Cardiac muscle cell (in vitro differentiated cells and primary cell): ENCODE measurements around the gene BMF. TPM values are rescaled to one million over a fixed set of nuclear protein-coding genes. Genes with fewer than 3 reads are reported as not detected.
A peak's percentile ranks its signal among the peaks of the same experiment; 100 is the strongest.

Source experiments
- DNase-seq, 2 donors: peaks; one replicate each; pipeline versions ENCODE4 v3.0.0 to v3.0.0-alpha.2; 2010 to 2017; ENCODE audit warnings: low read depth in 1 of 2, low spot score in 1 of 2
- H3K27ac ChIP-seq: fragments of 200-600 bp; sonication (generic); 2 replicates; pipeline ENCODE4 v1.5.1; 2016
- H3K27me3 ChIP-seq: fragments of 200-600 bp; sonication (generic); 2 replicates; pipeline ENCODE4 v1.6.0; 2016; ENCODE audit warnings: control low read depth
- H3K36me3 ChIP-seq: fragments of 200-600 bp; sonication (generic); 2 replicates; pipeline ENCODE4 v1.5.1; 2016; ENCODE audit warnings: control low read depth
- H3K4me1 ChIP-seq: fragments of 200-600 bp; sonication (generic); 2 replicates; pipeline ENCODE4 v1.8.1; 2017; ENCODE audit warnings: low read depth, mild to moderate bottlenecking, mixed run types
- H3K4me3 ChIP-seq: fragments of 200-600 bp; sonication (generic); 2 replicates; pipeline ENCODE4 v1.5.1; 2016; ENCODE audit warnings: mild to moderate bottlenecking
- H3K9me3 ChIP-seq: fragments of 200-600 bp; sonication (generic); 2 replicates; pipeline ENCODE4 v1.5.1; 2017; ENCODE audit warnings: low read depth, mild to moderate bottlenecking, control low read depth
- polyA plus RNA-seq: library from polyadenylated mRNA; unstranded; fragments of >200 nt; fragmentation: Nextera tagmentation; extraction: Ambion mirVana; gene quantifications from 2 replicates; pipeline ENCODE4 v1.2.1, GENCODE V29; 2016
- total RNA-seq: library from RNA; depleted of rRNA; stranded (reverse); fragments of >200 nt; gene quantifications from 2 replicates; pipeline ENCODE4 v1.2.3, GENCODE V29; 2016
- TF ChIP-seq, protein P1 (sequence below): IDR thresholded peaks from 2 replicates; pipeline ENCODE4 v1.5.1; 2012; ENCODE audit warnings: low read depth, mild to moderate bottlenecking, low read length

Gene BMF
- total and polyA plus RNA-seq, 2 experiments from 2014 or later, result 8.1 to 56.1 TPM

- no peak for DNase-seq
- no peak overlapping the region for H3K27ac ChIP-seq
- H3K4me1 ChIP-seq, result peaks cover 14% of the 10 kb centered on the region
- H3K27me3 ChIP-seq, result no peaks in the 10 kb centered on the region
- H3K9me3 ChIP-seq, result no peaks in the 10 kb centered on the region
- no peaks in the 10 kb centered on the region for H3K36me3 ChIP-seq
- TF ChIP-seq, protein P1, sequence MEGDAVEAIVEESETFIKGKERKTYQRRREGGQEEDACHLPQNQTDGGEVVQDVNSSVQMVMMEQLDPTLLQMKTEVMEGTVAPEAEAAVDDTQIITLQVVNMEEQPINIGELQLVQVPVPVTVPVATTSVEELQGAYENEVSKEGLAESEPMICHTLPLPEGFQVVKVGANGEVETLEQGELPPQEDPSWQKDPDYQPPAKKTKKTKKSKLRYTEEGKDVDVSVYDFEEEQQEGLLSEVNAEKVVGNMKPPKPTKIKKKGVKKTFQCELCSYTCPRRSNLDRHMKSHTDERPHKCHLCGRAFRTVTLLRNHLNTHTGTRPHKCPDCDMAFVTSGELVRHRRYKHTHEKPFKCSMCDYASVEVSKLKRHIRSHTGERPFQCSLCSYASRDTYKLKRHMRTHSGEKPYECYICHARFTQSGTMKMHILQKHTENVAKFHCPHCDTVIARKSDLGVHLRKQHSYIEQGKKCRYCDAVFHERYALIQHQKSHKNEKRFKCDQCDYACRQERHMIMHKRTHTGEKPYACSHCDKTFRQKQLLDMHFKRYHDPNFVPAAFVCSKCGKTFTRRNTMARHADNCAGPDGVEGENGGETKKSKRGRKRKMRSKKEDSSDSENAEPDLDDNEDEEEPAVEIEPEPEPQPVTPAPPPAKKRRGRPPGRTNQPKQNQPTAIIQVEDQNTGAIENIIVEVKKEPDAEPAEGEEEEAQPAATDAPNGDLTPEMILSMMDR, result no peak
- H3K4me3 ChIP-seq, result no peak overlapping the region
Observed at GRCh38 chr15:40051616-40052415, 56.9 kb downstream of the BMF start.

DNA sequence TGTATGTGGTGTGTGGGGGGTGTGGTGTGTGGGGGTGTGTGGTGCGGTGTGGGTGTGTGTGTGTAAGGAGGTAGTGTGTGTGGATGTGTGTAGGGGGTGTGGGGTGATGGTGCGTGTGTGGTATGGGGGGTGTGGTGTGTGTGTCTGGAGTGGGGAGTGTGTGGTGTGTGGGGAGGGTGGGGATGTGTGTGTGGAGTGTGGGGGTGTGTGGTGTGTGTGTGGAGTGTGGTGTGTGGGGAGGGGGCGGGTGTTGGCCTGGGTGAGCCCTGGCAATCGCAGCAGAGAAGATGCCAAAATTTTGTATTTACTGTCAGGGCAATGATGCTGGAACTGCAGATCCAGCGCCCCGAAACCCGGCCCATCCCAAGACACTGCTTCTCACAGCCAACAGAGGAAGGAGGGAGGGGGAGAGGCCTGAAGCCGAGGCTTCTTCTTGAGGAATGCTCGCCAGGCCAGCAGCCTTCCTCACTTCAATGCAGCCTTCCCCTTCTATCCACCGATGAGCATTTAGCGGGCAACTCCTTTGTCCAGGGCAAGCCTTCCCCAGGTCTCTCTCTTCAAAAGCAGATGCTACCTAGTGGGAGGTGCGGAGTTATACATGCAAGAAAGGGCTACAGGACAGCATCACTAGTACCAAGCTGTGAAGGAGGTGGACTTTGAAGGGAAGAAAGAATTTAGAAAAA lies 57.8 kb downstream of the BMF start:
- Histone ChIP-seq H3K9me3 (no peaks in the 10 kb centered on the region), H3K4me1 (peaks cover 14% of the 10 kb centered on the region), H3K36me3 (no peaks in the 10 kb centered on the region), H3K4me3 (no peak overlapping the region), H3K27me3 (no peaks in the 10 kb centered on the region), H3K27ac (no peak overlapping the region)
- TF ChIP-seq, protein P1, result no peak
- peak in 1 of 2 donors; percentile 43 for DNase-seq

DNA sequence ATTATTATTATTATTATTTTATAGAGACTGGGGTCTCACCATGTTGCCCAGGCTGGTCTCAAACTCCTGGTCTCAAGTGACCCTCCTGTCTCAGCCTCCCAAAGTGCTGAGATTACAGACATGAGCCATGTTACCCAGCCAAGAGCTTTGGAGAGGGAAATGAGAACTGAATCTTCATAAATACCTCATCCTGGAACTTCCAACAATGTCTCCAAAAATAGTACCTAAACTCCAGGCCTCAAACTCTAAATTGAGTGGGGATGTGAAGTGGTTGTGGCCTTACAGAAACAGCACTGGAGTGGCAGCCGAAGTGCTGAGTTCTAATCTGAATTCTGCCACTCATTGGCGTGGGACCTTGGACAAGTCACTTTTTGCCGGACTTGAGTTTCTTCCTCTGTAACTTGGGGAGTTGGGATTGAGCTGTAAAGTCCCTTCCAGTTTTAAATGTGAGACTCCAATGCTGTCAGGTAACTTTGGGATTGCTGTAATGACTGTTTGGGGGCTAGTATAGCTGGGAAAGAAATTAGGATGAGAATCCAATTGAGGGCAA lies 59.7 kb downstream of the BMF start:
- DNase-seq, result no peak
- H3K27ac ChIP-seq, result no peak overlapping the region
- no peaks in the 10 kb centered on the region for H3K27me3 ChIP-seq
- H3K4me1 ChIP-seq, result peaks cover 8% of the 10 kb centered on the region
- H3K9me3 ChIP-seq, result no peaks in the 10 kb centered on the region
- H3K36me3 ChIP-seq, result no peaks in the 10 kb centered on the region
- TF ChIP-seq, protein P1, result no peak
- no peak overlapping the region for H3K4me3 ChIP-seq

DNA sequence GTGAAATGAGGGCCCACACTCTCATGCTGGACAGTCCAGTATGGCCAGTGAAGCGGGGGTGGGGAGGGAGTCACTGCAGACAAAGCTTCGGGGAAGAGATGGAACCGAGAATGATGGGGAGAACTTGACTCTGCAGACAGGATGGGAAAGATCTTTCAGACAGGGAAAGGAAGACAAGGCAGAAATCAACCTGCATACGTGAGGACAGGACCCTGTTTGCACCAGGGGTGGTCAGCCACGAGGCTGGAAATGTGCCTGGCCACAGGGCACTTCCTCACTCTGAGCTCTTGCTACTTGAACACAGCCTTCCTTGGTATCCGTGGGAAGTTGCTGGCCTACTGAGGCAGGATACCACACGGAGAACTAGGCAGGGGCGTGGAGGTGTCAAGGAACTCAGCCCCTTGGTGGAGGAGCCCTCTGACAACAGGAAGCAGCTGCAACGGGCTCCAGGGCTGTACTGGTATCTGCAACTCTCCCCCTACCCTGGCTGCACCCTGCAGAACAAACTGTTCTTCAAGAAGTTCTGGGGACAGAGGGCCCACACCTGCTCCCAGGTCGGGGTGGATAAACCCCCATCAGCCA lies 60.4 kb downstream of the BMF start:
- DNase-seq, result no peak
- TF ChIP-seq, protein P1, result no peak
- H3K4me1 ChIP-seq, result peaks cover 8% of the 10 kb centered on the region
- H3K27ac ChIP-seq, result peak overlapping the region; percentile 30
- H3K4me3 ChIP-seq, result no peak overlapping the region
- no peaks in the 10 kb centered on the region for H3K36me3 ChIP-seq
- H3K9me3 ChIP-seq, result no peaks in the 10 kb centered on the region
- no peaks in the 10 kb centered on the region for H3K27me3 ChIP-seq

GRCh38 chr15:40047415-40048210 lies 61.1 kb downstream of the BMF start:
- H3K27ac ChIP-seq, result peak overlapping the region; percentile 30
- TF ChIP-seq, protein P1, result no peak
- no peaks in the 10 kb centered on the region for H3K36me3 ChIP-seq

More at GRCh38 chr15:40047415-40048210, 61.1 kb downstream of the BMF start:
- DNase-seq, result peak in 1 of 2 donors; percentile 85
- H3K4me1 ChIP-seq, result peaks cover 8% of the 10 kb centered on the region
- no peak overlapping the region for H3K4me3 ChIP-seq
- no peaks in the 10 kb centered on the region for H3K9me3 ChIP-seq
- H3K27me3 ChIP-seq, result no peaks in the 10 kb centered on the region
